Right renal pelvis (tissue), 4 donors: Measurements from ENCODE around the gene MVK. TPM values are rescaled to one million over a fixed set of nuclear protein-coding genes. Genes with fewer than 3 reads are reported as not detected.
"Not testable (repeated sequence)": the region's sequence is repeated elsewhere in the genome, so short reads cannot be mapped to it uniquely, and the experiment has no call there.

Source experiments
- DNase-seq, 4 donors: peaks; one replicate each; pipeline ENCODE4 v3.0.0-alpha.2; 2013; ENCODE audit warnings: low read depth in 4 of 4, low spot score in 3 of 4, missing footprints in 1 of 4
- polyA plus RNA-seq, 4 donors: library from polyadenylated mRNA; unstranded; fragments of 120-200 nt; gene quantifications; one replicate each; pipeline ENCODE4 v1.2.1, GENCODE V29; 2013; ENCODE audit not compliant: insufficient read length in 4 of 4

MVK gene
- polyA plus RNA-seq, 4 donors: 21.0 to 23.4 (median 21.5) TPM

DNA sequence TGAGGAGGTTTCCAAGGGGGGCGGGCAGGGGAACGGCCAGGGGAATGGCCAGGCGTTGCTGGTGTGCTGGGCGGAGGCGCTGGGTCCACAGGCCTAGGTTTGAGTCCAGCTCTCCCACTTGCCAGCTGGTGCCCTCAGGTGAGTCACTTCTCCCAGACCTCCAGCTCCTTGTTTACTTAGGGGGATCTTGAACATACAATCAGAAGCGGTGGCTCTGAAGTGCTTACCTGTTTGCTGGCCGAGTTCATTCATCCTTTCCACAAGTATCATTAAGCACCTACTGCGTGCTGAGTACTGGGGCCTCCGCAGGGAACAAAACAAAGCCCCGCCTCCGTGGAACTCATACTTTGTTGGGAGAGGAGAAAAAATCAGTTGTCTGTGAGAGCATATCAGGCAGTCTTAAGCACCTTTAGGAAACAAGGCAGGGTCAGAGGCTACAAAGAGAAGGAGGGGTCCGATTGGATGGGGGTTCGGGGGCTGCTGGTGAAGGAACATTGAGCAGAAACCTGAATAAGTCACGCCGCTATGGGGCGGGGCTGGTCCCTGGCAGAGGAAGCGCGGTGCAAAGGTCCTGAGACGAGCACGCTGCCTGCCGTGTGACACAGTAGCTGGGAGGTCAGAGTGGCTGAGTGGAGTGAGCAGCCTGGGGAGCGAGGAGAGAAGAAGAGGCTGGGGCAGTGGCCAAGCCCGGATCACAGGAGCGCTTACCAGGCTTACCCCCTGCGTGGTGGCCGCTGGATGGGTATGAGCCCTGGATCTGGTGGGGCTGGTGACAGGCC is 15.1 kb downstream of the MVK start:
- DNase-seq: no peak

GRCh38 chr12:109589240-109589590 is 15.6 kb downstream of the MVK start:
- no peak for DNase-seq

DNA sequence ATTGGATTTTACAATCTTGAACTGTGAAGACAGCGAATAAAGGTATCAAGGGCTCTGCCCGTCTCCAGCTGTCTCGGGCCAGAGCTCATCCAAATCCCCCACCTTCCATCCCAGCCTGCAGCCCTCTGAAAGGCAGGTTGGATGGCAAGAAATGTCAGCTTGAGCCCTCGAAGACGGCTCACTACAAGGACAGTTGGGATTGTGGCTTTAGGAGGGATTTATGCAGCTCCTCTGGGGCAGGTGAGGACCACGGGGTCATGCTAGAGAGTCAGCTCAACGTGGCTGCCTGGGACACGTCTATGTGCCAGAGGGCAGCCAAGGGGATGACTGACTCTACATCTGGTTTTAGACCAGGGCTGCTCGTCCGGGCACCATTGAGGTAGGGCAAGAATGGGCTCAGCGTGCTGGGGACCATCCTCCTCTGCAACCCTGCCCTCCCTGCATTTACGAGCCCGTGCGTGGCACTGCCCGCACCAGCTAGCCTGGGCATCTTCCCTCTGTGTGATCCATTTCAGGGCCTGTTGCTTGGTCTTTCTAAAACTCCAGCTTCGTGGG is 16.2 kb downstream of the MVK start:
- DNase-seq: no peak

DNA sequence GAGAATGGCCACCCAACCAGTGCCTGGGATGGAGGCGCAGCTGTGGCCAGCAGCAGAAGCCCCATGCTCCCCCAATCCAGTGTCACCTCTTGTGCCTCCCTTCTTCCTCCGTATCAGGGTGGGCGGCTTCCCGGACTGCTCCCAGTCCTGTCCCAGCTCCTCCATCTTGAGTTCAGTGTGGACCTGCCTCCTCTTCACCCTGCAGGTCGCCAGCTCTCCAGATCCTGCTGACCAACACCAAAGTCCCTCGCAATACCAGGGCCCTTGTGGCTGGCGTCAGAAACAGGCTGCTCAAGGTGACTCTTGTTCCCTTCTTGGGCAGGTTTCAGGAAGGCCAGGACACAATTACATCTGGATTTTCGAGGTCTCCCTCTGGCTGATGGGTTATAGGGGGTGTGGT is 17.0 kb downstream of the MVK start:
- no peak for DNase-seq

- DNase-seq: no peak
Observed at GRCh38 chr12:109591041-109591440, 17.4 kb downstream of the MVK start.

GRCh38 chr12:109592195-109592904 is 18.8 kb downstream of the MVK start:
- no peak for DNase-seq

GRCh38 chr12:109592905-109593272 is 19.3 kb downstream of the MVK start:
- DNase-seq: no peak

GRCh38 chr12:109594556-109595317 is 21.1 kb downstream of the MVK start:
- DNase-seq: no peak

GRCh38 chr12:109595321-109595902 is 21.8 kb downstream of the MVK start:
- no peak for DNase-seq

DNA sequence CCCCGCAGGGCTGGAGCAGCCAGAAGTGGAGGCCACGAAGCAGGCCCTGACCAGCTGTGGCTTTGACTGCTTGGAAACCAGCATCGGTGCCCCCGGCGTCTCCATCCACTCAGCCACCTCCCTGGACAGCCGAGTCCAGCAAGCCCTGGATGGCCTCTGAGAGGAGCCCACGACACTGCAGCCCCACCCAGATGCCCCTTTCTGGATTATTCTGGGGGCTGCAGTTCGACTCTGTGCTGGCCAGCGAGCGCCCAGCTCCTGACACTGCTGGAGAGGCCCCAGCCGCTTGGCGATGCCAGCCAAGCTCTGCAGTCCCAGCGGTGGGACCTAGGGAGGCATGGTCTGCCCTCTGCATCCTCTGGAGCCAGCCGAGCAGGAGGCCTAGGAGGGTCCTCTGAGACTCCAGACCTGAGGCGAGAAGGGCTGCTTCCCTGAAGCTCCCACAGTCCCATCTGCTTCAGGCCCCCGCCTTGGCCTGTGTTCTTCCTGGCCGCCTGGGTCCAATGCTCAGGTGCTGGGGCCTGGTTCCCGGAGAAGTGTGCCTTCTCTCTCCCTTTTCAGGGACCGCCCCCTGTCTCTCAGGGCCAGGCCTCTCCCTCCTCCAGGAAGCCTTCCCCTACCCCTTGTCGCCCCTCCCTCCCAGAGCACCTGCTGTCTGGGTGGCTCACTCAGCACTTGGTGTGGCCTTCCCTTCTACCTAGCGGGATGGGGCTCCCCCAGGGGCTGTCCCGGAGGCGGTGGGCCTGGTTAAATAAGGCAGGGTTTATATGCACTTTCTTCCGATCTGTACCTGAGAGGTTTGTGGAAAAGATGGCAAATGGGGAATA is 23.0 kb downstream of the MVK start:
- DNase-seq: no peak

DNA sequence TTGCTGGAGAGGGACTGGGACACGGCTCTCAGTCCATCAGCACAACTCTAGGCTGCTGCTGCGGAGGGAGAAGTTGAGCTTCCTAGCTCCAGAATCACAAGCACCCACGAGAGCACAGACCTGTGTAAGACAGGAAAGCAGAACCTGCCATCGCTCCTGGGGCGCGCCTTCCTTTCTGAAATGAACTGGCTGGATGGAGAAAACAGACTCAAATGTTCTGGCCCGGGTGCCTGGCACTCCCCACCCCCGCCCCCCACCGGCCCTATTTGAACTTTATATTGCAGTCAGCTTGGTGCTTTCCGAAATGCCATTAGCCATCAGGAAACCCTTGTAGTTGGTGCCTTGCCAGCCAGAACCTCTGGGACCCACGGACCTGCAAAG is 23.8 kb downstream of the MVK start:
- no peak for DNase-seq

DNA sequence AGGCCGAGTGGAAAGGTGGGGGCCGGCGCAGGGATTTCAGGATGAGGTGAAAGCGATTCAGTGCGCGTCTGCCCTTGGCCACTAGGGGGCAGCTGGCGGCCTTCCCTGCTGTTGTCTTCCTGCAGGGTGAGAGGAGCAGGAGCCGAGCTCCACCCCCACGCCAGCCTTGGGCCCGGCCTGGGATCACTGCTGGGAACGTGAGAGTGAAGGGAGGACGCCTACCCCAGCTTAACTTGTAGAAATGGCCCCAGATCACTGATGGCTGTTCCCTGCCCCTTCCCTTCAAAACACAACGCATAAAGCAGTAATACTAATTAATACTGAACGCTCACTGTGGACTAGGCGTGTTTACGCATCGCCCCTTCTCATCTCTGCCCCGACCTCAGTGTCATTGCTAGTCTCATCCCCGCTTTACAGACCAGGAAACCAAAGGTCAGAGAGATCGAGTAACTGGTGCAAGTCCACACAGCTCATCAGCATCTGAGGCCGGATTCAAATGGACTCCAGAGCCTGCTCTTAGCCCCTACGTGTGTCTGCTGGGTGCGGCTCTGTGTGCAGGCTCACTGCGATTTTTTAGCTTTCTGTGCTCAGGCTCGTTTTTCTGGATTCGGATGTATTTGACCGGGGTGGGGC is 24.3 kb downstream of the MVK start:
- peak; percentile 59 to 73 (median 65) for DNase-seq

GRCh38 chr12:109598428-109598854 is 24.8 kb downstream of the MVK start:
- no peak for DNase-seq

- no peak for DNase-seq
Observed at GRCh38 chr12:109599087-109599486, 25.5 kb downstream of the MVK start.

DNA sequence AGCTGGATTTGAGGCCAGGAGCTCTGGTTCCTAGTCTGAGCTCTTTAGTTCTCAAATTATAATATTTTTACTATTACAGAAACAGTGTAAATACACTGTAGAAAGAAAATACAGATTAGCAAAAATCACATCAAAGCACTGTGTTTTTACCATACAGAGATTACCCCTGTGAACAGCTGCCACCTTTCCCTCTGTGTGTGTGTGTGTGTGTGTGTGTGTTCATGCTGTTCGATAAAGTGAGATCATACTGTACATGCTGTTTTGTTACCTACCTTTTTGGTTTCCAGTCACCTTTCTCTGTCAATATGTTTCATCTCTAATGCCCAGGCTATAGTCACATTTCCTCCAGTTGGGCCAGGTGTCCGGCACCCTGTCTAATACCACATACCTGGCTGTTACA is 26.9 kb downstream of the MVK start:
- DNase-seq: no peak

- DNase-seq: no peak
Observed at GRCh38 chr12:109600995-109601394, 27.4 kb downstream of the MVK start.

DNA sequence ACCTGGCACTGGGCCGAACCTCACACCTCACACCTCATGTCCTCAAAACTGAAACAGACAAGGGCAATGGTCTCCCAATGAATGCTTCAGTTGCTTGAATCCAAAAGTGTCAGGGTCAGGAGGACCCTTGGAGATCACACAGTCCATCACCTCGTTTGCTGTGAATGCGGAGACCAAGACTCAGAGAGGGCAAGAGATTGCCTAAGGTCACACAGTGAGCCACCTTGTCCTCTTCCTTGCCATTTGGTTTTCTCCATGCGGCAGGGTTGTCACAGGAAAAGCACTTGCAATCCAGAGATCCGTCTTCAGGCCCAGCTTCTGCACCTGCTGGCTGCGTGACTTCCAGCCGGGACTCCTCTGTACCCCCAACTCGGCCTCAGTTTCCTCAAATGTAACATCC is 28.0 kb downstream of the MVK start:
- DNase-seq: no peak

GRCh38 chr12:109602132-109602531 is 28.5 kb downstream of the MVK start:
- DNase-seq: not testable (repeated sequence)

DNA sequence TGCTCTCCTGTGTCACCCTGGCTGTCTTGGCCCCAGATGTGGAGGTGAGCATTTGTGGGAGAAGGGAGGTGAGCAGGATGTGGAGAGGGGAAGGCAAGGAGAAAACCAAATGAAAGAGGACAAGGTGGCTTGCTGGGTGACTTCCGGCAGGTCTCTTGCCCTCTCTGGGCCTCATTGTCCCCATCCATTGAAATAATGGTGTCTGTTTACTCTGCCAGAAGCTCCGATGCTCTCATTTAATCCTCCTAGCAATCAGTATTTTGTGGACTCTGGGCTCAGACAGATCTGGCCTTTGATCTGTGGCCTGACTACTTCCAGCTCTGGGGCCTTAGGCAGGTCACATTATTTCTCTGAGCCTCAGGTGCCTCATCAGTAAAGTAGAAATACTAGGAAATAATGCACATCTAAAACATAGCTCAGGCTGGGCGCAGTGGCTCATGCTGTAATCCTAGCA is 30.6 kb downstream of the MVK start:
- no peak for DNase-seq
